Large intestine (tissue), 3 donors: ENCODE data around the gene PRR15L. TPM values are rescaled to one million over a fixed set of nuclear protein-coding genes. Genes with fewer than 3 reads are reported as not detected.
A peak's percentile ranks its signal among the peaks of the same experiment; 100 is the strongest.

Source experiments
- DNase-seq, 2 donors: peaks; one replicate each; pipeline versions ENCODE4 v3.0.0 to v3.0.0-alpha.2; 2013
- H3K27ac ChIP-seq: one replicate; pipeline ENCODE4 v1.5.1; 2013; ENCODE audit warnings: low read length
- H3K27me3 ChIP-seq: 2 replicates; pipeline ENCODE4 v1.6.1; 2013; ENCODE audit warnings: low read length; ENCODE audit not compliant: control insufficient read depth, insufficient read depth
- H3K36me3 ChIP-seq: 2 replicates; pipeline ENCODE4 v1.6.1; 2013; ENCODE audit warnings: low read length; ENCODE audit not compliant: control insufficient read depth, insufficient read depth
- H3K4me1 ChIP-seq: one replicate; pipeline ENCODE4 v1.6.1; 2013; ENCODE audit warnings: low read length; ENCODE audit not compliant: control insufficient read depth, insufficient read depth
- H3K4me3 ChIP-seq: one replicate; pipeline ENCODE4 v1.5.1; 2013; ENCODE audit warnings: low read length
- H3K9me3 ChIP-seq: one replicate; pipeline ENCODE4 v1.6.1; 2013; ENCODE audit warnings: mild to moderate bottlenecking, low read depth, low read length, moderate library complexity; ENCODE audit not compliant: control insufficient read depth
- WGBS: methylation state at CpG from one replicate; pipeline ENCODE4 v1.1.5; 2013; ENCODE audit warnings: low lambda C conversion rate; ENCODE audit not compliant: insufficient coverage; 5-methylcytosine and 5-hydroxymethylcytosine counted together
- polyA plus RNA-seq: library from polyadenylated mRNA; unstranded; fragments of 120-200 nt; gene quantifications from one replicate; pipeline ENCODE4 v1.2.1, GENCODE V29; 2013

Gene PRR15L
- polyA plus RNA-seq, 1 donor: 133 TPM

DNA sequence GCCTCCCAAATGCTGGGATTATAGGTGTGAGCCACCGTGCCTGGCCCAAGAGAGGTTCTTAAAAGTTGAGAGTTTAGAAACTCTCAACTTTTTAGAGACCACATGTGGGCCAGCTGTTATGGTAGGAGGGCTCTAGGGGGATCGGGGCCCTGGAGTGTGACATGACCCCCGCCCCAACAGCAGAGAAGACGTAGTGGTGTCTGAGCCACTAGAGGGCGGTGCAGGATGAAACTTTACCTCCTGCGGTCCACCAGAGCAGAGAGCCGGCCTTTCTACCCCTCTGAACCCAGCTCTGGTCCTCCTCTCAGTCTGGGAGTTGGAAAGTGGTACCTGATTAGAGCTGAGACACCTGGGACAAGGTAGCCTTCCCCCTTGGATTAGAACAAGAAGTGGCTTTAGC is 20.6 kb upstream of the PRR15L start:
- H3K27ac ChIP-seq: no peak overlapping the region
- peaks cover 91% of the 10 kb centered on the region for H3K36me3 ChIP-seq
- H3K4me1 ChIP-seq: peaks cover 3% of the 10 kb centered on the region
- WGBS: no CpG with 5 or more reads among the region's 7 CpGs
- no peaks in the 10 kb centered on the region for H3K27me3 ChIP-seq
- no peak overlapping the region for H3K4me3 ChIP-seq
- H3K9me3 ChIP-seq: no peaks in the 10 kb centered on the region
- DNase-seq: peak in 1 of 2 donors; percentile 31

DNA sequence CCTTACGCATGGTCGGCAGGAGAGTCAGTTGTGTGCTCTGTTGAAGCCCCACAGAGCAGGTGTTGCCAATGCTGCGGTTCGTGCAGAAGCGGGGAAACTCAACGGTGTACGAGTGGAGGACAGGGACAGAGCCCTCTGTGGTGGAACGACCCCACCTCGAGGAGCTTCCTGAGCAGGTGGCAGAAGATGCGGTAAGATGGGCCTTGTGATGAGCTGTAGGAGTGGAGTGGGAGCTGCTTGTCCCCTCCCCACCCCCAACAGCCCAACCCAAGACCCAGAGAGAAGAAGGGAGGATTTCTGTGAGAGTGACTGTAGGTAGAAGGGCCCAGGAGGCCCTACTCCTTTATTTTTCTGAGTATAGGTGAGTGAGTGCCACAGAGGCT is 18.1 kb upstream of the PRR15L start:
- no peak for DNase-seq
- WGBS: no CpG with 5 or more reads among the region's 10 CpGs
- Histone ChIP-seq H3K27me3 (no peaks in the 10 kb centered on the region), H3K36me3 (peaks cover 68% of the 10 kb centered on the region), H3K27ac (no peak overlapping the region), H3K4me1 (peaks cover 10% of the 10 kb centered on the region), H3K9me3 (no peaks in the 10 kb centered on the region), H3K4me3 (no peak overlapping the region)

DNA sequence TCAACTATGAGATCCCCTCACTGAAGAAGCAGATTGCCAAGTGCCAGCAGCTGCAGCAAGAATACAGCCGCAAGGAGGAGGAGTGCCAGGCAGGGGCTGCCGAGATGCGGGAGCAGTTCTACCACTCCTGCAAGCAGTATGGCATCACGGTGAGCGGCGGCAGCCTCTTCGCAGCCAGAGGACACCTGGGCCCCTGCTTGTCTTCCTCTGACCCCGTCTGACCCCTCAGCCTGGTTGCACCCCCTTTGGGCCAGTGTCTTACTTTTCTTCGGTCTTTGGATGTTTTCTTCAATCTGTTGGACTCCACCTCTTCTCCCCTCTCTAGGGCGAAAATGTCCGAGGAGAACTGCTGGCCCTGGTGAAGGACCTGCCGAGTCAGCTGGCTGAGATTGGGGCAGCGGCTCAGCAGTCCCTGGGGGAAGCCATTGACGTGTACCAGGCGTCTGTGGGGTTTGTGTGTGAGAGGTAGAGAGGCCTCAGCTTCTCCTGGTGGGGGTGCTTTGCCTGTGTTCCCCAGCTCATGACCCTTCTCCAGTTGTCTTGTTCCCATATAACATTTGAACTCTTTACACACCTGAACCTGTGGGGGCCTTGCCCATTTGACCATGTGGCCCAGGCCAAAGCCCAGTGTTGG is 17.6 kb upstream of the PRR15L start:
- no peak for DNase-seq
- no CpG with 5 or more reads among the region's 15 CpGs for WGBS

DNA sequence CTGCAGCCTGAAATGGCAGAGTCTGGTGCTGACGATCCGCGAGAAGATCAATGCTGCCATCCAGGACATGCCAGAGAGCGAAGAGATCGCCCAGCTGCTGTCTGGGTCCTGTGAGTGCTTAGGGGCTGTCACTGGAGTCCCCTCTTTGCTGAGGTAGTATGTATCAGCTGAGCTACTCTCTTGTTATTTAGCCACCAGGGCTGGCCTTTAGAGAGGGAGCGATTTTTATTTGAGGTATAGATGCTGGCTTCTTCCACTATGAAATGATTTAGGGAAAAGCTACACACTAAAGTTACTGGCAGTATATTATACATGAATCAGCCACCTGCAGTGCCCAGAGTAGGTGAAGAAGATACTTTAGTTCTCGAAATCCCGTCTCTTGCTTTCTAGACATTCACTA is 15.9 kb upstream of the PRR15L start:
- Histone ChIP-seq H3K27me3 (no peaks in the 10 kb centered on the region), H3K36me3 (peaks cover 45% of the 10 kb centered on the region), H3K4me1 (peaks cover 23% of the 10 kb centered on the region), H3K4me3 (no peak overlapping the region), H3K9me3 (no peaks in the 10 kb centered on the region), H3K27ac (no peak overlapping the region)
- no CpG with 5 or more reads among the region's 8 CpGs for WGBS
- DNase-seq: no peak

More for the DNA sequence above, 17.6 kb upstream of the PRR15L start:
- Histone ChIP-seq H3K27me3 (no peaks in the 10 kb centered on the region), H3K27ac (no peak overlapping the region), H3K4me1 (peaks cover 10% of the 10 kb centered on the region), H3K36me3 (peaks cover 63% of the 10 kb centered on the region), H3K4me3 (no peak overlapping the region), H3K9me3 (no peaks in the 10 kb centered on the region)

DNA sequence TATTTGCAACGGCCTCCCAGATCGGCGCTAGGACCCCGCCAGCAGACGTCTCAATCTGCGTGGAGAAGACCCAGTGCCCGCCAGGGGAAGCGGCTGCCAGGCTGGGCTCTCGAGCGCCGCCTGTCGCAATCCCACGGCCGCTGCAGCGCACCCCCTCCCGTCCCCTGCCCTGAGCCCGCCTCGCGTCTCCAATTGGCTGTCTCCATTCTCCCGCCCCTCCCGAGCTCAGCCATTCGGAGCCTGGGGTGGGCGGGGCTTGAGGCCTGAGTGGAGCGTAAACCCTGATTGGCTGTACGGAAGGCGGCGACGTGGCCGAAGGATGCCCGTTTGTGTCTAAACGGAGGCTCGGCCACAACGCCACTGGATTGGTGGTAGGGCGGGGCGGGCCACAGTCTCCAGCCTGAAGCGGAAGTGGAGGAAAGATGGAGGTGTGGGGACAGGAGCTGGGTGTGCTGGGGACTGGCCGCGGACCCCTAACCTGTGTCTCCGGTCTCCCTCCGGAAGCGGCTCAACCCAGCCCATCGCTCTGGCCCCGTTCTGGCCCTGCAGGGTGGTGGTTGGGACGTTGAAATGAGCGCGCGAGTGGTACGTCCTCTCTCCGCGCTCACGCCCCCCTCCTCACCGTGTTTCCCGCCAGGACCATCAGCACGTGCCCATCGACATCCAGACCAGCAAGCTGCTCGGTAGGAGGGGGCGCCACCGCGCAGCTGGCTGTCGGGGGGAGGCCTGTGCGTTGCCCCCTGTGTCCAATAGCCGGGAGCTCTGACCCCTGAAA is 13.2 kb upstream of the PRR15L start, which contains the start of gene CDK5RAP3:
TSS of gene CDK5RAP3 (plus strand) at position 389 of the 775 bp plus-strand sequence. CDS start at position 423, 34 bp downstream.
- WGBS: no CpG with 5 or more reads among the region's 62 CpGs
- peaks cover 26% of the 10 kb centered on the region for H3K36me3 ChIP-seq
- H3K27ac ChIP-seq: peak within 1 kb of the TSS; percentile 63
- peak within 1 kb of the TSS; percentile 95 for H3K4me3 ChIP-seq
- H3K27me3 ChIP-seq: no peaks in the 10 kb centered on the region
- peak; percentile 100 for DNase-seq
- no peaks in the 10 kb centered on the region for H3K9me3 ChIP-seq
- peaks cover 43% of the 10 kb centered on the region for H3K4me1 ChIP-seq

DNA sequence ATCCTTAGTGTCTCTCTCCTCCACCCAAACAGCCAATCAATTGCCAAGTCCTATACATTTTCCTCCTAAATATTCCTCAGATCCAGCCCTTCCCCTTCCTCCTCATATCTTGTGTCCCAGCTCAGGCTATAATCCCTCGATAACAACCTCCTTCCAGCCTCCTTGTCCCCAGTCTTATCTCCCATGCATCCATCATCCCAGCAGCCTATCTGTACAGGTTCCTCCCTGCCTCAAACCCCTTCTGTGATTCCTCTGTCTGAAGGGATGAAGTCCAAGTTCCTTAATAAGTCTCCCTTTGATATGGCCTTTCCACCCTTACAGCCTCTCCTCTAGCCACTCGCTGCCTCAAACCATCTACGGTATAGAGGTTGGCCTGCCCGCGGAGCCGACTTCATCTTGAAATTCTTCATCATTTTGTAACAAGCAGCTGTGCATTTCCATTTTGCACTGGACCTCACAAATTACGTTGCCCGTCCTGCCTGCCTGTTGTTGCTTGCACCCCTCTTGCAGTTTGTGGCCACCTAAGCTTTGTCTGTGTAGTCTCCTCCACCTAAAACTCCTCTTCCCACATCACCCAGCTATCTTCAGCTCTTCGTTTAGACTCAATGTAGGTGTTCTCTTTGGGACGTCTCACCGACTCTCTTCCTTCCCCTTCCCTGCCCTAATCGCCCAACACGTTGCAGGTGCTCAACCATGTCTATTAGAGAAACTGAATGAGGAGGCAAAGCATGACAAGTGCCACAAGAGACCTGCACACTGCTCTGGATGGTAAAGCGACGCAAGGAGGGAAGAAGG is 12.4 kb upstream of the PRR15L start:
- Histone ChIP-seq H3K36me3 (peaks cover 19% of the 10 kb centered on the region), H3K27ac (peak overlapping the region; percentile 59), H3K27me3 (no peaks in the 10 kb centered on the region), H3K4me1 (peaks cover 49% of the 10 kb centered on the region), H3K4me3 (peak overlapping the region; percentile 39), H3K9me3 (no peaks in the 10 kb centered on the region)
- no peak for DNase-seq
- WGBS: 0% methylated on average over 2 of the region's 15 CpGs

DNA sequence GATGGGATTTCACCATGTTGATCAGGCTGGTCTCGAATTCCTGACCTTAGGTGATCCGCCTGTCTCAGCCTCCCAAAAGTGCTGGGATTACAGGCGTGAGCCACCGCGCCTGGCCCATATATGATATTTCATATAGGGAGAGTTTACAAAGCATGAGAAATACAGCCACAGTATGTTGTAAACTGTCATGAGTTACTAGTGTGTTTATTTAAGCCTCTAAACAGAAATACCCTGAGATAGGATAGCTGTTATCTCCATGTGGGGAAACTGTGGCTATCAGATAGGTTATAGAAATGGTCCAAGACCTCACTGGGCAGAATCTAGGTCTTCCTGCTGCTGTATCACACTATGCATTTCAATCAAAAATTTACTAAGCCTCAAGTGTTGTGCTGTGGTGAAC is 11.2 kb upstream of the PRR15L start:
- WGBS: no CpG with 5 or more reads among the region's 5 CpGs

DNA sequence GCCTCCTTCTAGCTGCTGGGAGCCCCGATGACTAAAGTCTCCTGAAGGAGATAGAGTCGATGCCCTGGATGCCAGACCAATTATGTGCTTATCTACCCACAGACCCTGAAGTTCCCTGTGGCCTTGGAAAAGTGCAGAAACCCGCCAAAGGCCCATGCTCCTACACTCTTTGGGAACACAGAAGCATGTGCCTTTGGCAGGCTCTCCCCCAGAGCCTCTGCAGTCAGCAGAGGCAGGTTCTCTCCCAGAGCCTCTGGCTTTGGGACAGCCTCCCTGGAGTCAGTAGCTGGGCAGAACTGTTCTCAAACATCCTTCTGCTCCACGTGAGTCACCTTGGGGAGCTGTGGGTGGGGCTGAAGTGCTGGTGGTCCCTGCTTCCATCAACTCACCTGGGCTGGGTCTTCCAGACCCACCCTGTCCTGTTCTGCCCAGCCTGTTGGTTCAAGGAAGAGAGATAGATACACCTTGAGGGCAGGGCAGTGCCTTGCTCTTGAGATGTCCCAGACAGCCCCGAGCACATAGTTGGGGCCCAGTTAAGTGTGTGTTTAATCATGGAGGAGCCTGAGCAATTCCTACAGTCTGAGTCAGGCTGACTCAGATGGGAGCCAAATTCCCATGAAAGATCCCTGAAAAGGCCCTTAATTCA is 10.0 kb upstream of the PRR15L start:
- Histone ChIP-seq H3K36me3 (no peaks in the 10 kb centered on the region), H3K9me3 (no peaks in the 10 kb centered on the region), H3K27ac (peak overlapping the region; percentile 89), H3K27me3 (no peaks in the 10 kb centered on the region), H3K4me3 (no peak overlapping the region), H3K4me1 (peaks cover 61% of the 10 kb centered on the region)
- WGBS: no CpG with 5 or more reads among the region's 5 CpGs
- peak in 1 of 2 donors; percentile 66 for DNase-seq

More for the DNA sequence above, 11.2 kb upstream of the PRR15L start:
- peak overlapping the region; percentile 89 for H3K27ac ChIP-seq
- no peaks in the 10 kb centered on the region for H3K9me3 ChIP-seq
- H3K27me3 ChIP-seq: no peaks in the 10 kb centered on the region
- peak in 1 of 2 donors; percentile 56 for DNase-seq
- peaks cover 8% of the 10 kb centered on the region for H3K36me3 ChIP-seq
- H3K4me3 ChIP-seq: no peak overlapping the region
- H3K4me1 ChIP-seq: peaks cover 61% of the 10 kb centered on the region

DNA sequence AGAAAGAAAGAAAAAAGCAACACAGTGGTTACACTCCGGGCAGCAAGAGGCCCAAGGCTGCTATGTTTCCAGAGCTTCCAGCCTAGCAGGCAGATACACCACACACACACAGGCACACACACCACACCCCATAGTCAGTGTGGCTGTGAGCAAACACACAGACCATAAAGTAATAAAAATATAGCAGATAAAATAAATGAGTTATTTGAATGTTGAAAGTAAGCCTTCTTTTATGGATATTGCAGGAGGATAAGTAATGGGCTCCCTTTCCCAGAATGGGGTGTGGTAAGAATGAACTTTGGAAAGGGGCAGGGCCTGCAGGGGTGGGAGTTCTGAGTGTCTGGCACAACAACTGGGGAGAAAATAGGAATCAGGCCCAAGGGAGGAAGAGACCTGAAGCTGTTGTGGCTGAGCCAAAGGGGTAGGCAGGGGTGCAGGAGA is 8.4 kb upstream of the PRR15L start:
- H3K27ac ChIP-seq: peak overlapping the region; percentile 89
- H3K9me3 ChIP-seq: no peaks in the 10 kb centered on the region
- peaks cover 65% of the 10 kb centered on the region for H3K4me1 ChIP-seq
- no CpG with 5 or more reads among the region's 1 CpG for WGBS
- no peaks in the 10 kb centered on the region for H3K27me3 ChIP-seq
- H3K36me3 ChIP-seq: no peaks in the 10 kb centered on the region
- H3K4me3 ChIP-seq: no peak overlapping the region
- peak; percentile 93 to 98 for DNase-seq

DNA sequence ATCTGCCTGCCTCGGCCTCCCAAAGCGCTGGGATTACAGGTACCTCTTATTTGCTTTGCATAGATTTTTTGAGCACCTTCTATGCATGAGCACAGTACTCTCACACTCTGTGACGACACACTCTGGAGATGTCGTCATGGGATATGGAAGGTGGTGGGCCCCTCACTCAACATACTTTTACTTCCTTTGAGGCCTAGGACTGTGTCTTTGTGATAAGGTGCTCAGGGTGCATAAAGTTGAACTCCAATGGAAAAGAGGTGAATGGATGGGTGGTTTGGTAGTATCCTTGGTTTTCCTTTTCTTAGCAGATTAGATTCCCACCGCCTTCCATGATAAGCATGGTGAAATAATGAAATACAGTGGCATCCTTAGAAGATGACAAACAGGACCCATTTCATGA is 7.2 kb upstream of the PRR15L start:
- H3K36me3 ChIP-seq: no peaks in the 10 kb centered on the region
- H3K4me1 ChIP-seq: peaks cover 72% of the 10 kb centered on the region
- H3K4me3 ChIP-seq: no peak overlapping the region
- no peaks in the 10 kb centered on the region for H3K27me3 ChIP-seq
- H3K9me3 ChIP-seq: no peaks in the 10 kb centered on the region
- WGBS: no CpG with 5 or more reads among the region's 5 CpGs
- H3K27ac ChIP-seq: peak overlapping the region; percentile 89
- peak in 1 of 2 donors; percentile 60 for DNase-seq
